ENCODE data around the gene PSMC3.

The PSMC3 gene

DNA sequence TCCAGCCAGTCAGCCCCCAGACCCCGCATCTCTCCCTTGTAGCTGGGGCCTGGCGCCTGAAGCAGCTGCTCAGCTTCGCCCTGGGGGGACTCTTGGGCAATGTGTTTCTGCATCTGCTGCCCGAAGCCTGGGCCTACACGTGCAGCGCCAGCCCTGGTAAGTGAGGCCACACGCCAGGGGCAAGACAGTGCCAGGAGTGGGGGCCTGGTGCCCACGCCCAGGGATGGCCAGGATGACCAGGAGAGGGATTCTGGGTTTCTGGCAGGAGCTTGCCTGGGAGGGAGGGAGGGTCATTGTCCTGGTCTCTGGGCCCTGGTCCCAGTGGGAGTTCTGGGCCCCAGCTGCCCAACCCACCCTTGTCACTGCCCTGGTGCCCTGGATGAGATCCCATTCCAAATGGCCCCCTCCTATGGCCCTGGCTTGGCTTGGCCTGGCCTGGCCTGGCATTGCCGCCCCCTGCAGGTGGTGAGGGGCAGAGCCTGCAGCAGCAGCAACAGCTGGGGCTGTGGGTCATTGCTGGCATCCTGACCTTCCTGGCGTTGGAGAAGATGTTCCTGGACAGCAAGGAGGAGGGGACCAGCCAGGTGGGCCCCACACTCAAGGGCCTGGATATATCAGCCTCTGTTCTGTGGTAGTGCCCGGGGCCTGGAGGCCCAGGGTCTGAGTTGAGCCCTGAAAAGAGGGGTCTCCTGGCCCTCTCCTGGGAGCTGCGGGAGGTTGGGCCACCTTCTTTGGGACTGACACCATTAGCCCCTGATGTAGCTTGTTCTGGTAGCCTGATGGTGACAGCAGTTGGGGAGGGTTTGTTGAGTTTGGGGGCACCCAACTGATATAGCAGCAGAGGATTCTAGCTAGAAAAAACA lies 14.1 kb downstream of the PSMC3 start:
- DNase-seq = no peak

DNA sequence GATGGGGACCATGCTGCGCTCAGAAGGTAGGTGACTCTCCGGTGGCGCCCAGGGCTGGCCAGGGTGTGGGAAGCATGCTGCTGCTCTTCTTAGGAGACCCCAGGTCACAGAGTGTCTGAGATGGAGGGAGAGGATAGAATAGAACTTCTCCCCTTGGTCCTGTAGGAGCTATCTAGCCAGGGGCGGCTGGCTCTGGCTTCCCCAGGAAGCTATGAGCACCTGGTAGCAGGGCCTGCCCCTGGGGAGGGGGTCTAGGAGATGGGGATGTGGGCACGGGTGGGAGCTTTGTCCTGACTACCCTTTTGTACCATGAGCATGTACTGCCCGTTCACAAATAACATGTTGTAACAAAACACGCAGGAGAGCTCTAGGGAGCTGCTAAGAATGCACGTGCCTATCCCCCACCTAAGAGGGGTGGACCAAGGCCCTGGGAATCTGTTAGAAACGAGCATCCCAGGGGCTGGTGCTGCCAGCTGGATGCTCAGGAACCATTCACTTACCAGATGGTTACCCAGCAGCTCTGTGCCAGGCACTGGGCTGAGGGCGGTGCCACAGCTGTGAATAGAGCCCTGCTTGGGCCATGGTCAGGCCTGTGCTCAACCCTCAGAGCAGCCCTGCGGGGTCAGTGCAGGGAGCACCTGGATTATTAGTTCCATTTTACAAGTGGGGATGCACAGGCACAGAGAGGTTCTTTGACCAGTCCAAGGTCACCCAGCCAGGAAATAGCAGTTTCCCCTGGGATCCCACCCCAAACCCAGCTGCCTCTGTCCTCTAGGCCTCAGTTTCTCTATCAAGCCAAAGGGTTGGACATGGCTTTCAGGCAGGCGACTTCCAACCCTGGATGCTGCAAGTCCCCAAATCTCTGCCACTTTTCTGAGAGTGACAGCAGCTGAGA lies 15.6 kb downstream of the PSMC3 start:
- DNase-seq = no peak

DNA sequence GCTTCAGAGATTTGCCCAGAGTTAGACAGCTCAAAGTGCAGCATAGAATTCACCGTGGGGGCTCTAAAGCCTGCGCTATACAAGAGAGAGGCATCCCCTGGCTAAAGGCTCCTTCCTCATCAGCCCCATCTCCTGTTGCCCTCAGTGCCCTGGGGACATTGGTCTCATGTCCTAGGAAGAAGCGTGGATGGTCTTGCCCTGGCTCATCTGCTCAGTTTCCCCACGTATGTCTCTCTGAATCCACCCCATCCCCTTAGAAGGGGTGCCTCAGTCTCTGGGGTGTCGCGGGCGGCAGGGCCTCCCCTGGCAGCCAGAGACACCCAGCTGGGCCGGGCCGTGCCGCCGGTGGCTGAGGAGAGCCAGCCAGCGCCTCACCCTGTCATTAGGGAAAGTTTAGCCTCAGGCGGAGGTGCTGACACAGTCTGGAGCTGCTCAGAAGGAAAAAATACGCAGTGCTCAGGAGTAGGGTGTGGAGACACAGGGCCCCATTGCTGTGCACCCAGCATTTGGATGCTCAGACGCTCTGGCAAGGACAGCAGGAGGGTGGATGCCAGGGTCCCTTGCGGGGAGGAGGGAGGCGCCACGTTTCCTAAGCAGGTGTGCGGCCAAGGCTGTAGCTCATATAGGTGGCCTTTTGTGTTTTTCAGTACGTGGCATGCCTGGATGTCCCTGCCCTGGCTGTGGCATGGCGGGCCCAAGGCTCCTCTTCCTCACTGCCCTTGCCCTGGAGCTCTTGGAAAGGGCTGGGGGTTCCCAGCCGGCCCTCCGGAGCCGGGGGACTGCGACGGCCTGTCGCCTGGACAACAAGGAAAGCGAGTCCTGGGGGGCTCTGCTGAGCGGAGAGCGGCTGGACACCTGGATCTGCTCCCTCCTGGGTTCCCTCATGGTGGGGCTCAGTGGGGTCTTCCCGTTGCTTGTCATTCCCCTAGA lies 16.5 kb downstream of the PSMC3 start:
- no peak for DNase-seq

DNA sequence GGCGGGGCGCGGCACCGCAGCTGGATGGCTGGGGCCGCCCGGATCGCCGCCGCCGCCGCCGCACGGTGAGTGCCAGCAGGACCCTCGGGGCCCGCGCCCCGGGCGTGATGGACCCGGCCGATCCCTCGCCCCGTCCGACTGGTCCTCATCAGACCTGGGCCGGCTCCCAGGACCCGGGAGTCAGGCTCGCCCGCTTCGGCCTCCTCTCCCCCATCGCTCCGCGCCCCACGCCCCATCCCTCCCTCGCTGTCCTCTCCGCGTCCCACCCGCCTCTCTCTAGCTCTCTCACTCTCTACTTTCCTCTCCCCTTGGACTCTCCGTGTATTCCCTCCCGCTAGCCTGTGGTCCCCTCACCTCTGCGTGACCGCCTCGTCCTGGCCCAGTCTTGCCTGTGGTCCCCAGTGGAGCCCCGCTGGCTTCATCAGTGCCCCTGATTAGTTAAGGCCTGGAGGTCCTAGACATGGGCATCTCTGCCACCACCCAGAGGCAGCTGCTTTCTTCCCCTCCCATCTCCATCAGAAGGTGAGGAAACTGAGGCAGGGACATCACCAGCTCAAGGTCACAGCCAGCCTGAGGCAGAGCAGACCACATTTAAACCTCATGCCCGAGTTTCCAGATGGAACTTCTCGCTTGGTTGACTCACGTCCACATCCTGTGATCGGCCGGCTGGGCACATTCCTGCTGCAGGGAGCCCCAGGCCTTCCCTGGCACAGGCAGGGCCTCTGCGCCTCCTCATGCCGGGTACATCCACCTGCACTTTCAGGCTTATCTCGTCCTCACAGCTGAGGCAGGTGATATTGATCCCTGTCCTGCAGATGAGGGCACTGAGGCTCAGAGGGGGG lies 17.4 kb downstream of the PSMC3 start:
- no peak for DNase-seq

DNA sequence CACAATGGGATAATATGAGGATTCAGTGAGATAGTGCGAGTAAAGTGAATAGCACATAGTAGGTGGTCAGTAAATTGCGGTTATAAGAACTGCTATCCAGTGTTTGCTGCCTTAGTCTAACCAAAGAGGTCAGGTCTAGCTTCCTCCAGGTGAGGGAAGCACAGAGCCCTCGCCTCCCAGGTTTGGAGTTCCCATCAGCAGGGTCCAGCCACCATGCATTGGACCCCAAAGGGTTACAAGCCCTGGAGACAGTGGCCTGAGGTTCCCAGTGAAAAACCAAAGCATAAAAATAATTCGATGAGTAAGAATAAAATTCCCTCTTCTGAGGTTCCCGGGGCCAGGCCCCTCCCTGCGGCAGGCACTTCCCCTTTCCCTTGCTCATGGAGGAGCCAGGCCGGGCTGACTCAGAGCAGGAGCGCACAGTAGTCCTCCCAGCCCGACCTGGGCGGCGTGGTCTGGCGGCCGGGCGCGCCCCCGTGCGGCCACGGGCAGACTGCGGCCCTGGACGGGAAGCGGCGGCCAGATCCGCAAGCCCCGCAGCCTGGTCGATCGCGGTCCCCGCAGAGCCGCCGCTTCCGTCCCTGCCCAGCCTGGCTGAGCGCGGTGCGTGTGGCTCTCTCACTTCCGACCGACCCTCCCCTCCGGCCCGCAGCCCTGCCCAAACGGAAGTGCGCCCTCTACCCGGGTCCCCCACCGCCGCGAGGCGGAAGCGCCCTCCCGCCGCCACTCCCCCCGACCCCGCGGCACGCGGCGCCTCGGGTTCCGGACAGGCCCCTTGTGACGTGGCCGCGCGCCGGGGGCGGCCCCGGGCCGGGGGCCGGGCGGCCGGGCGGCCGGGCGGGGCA lies 18.3 kb downstream of the PSMC3 start, which contains the start of gene SLC39A13:
SLC39A13 (plus strand) TSS at position 845 of the 845 bp plus-strand sequence. CDS start 1,505 bp downstream, outside the sequence.
- peak; percentile 4 for DNase-seq

DNA sequence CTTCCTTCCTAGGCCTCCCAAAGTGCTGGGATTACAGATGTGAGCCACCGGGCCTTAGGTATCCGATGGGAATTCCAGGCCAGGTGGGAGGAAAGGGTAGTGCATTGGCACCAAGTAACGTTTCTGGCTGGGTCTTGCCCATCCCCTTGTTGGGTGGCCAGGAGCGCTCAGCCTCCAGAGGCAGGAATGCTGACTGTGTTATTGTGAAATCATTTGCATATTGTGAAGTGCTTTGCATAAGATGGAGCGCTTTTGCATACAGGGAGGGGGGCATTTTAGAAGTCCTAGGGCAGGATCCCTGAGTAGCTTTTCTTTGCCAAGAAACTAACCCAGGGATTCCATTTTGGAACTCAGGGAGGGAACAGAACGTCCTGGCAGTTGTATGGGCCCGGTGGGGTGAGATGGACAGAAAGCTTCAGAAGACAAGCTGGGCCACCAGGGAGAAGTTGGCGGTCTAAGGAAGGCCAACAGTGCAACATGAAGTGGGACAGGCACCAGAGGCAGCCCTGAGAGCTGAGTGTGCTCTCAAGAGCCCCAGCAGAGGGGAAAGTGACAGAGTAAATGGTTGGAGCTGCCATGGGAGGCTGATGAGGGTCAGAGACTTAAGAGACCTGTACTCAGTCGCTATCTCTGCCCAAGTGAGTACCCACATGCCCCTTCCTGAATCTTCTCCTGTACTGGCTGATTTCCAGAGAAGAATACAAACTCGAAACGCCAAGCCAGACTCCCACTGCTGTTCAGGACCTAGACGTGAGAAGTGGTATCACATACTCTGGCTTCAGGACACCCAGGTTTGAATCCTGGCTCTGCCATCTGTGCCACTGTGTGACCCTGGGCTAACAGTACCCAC lies 19.1 kb downstream of the PSMC3 start:
- no peak for DNase-seq

DNA sequence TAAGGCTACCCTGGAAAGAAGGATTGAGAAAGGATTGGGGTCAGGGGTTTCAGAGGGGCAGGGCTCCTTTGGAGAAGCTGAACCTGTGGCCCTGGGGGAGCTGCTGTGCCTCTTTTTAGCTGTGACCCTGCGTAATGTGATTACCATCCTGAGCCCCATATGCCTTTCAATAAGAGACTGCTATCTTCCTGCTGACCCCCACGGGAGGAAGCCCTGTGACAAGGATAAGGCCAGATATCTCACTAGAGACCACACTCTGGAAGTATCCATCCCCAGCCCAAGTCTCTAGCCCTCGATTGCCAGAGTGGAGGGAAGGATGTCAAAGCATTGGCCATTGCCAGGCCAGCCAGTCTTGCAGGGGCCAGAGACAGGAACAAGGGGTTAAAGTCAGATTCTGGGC lies 22.7 kb downstream of the PSMC3 start:
- no peak for DNase-seq

DNA sequence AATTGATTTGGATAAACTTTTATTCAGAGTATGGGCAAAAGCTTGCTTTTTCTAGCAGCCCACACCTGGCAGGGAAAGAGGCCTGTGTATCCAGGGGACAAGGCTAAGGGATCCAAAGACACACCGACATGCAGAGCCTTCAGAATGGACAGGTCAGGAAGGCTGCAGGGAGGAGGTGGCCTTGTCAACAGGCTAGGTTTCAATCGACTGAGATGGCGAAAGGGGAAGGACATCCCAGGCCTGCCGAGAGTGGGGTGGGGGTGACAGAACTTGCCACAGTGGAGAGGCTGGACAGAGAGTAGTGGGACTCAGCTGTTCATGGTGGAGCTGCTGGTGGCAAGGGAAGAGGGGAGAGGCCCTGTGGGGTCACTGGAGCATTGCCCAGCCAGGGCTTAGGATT lies 23.1 kb downstream of the PSMC3 start:
- DNase-seq = no peak

DNA sequence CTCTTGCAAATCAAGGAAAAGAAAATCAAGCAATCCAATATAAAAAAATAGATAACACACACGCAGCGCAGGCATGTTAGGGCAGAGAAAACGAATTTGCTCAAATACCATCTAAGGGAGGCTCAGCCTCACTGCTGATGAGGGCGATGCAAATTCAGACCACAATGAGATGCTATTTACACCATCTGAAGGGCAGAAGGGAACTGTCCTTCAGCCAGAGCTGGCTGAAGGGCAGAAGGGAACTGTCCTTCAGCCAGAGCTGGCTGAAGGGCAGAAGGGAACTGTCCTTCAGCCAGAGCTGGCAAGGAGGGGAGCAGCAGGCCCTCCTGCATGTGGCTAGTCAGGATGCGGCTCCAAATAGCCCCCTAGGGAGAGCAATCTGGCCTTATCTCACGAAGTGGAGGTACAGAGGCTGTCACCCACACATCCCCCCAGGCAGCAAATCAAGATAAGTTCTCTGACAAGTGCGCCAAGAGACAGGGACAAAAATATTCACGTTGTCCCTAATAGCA lies 25.4 kb downstream of the PSMC3 start:
- no peak for DNase-seq

DNA sequence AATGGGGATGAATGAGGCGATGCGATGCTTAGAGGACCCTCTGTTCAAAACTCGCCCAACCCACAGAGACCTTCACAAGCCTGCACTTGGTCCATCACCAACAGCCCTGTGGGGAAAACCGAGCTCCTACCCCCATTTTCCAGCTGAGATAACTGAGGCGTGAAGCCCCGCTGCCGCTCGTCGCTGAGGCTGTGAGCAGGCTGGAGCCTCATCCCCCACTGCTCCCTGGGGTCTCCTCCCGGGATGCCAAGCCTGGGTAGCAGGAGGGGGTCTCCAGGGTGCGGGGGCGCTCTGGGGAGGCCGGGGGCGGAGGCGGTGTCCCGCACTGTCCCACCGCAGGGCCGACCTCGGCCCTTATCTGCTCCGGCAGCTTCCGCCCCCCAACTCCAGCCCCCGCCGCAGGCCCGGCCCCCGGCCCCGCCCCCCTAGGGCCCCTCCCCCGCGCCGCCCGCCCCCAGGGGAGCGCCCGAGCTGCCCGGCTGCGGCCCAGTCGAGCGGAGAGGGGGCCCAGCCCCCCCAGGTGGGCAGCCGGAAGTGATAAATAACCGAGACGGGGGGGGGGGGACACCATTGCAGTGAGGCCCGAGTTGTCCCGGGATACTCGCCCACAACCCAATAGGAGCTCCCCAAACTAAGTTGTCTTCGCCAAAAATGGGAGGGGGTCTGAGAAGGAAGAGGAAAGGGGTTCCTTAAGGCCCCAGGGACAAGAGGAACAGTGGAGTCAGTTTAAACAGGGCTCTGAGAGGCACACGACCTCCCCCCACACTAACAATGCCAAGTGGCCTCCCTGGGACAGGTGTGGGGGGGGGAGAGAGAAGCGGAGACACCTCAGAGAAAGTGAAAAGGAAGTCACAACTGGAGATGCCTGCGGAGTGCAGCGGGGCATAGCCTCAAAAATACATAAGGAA lies 26.1 kb downstream of the PSMC3 start:
- DNase-seq = no peak

DNA sequence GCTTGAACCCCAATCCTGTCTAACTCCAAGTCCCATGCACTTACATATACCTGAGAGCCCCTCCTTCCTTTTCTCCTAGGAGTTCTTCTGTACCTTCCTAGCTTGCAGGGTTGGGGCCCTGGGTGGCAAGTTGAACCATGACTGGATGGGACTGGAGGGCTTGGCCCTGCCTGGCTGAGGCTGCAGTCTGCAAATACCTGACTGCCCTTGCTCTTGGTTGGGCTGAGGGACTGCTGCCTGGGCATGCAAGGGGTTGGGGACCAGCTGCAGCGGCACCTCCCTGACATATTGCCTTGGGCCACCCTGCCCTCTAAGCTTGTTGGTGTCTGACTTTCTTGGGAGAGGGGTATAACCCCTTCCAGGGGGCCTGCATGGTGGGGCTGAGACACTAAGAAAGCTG lies 27.7 kb downstream of the PSMC3 start:
- DNase-seq = no peak

DNA sequence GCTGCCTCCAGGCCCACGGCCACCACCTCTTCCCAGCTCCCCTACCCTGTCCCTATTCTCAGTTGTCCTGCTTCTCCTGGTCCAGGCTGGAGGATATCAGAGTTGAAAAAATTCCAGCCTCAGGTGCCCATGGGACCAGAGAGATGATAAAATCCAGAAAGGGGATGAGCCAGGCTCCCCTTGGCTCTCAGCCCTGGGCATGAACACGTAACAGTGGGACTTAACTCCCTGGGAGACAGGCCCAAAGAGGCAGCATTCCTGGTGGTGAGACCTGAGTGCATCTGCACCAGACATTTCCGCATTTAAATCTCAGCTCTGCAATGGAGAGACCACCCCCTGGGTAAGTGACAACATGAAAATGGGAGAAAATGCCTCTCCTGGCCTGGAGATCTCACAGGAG lies 28.2 kb downstream of the PSMC3 start:
- no peak for DNase-seq

DNA sequence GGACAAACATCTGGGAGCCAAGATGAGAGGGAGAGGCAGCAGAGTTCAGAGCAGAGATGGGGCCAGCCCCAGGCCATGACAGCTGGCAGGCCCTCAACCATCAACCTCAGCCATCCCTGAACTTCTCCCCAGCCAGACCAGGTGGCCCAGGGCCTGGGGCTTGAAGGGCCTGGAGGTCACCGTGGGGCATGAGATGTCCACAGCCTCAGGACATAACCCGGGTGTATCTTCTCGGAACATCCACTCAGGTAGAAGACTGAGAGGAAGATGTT lies 30.3 kb downstream of the PSMC3 start:
- DNase-seq = no peak

DNA sequence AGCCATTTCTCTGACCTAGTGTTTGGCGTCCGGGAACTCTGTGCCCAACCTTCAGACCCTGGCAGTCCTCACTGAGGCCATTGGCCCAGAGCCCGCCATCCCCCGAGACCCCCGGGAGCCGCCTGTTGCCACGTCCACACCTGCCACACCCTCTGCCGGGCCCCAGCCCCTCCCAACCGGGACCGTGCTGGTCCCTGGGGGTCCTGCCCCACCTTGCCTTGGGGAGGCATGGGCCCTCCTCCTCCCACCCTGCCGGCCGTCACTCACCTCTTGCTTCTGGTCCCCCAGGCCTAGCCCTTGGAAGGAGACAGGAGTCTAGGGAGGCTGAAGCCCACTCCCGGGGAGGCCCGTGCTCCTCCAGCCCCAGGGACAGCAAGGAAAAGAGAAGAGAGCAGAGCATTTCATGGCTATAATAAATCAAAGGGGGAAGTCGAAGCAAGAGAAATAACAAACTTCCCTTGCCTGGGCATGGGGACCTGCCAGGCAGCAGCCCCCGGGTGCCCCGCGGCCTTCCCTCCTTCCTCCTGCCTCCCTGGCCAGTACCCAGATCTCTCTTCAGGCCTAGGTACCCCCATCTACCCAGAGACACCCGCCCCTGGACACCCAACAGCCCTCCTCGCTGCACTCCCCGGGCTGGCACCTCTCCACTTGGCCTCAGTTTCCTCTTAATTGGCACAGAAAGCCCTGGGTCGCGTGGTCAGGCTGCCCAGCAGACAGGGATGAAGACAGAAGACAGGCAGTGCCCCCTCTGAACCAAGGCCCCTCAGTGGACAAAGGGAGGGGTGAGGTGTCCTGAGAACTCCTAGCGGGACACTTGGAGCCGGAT lies 30.8 kb downstream of the PSMC3 start:
- DNase-seq = no peak

DNA sequence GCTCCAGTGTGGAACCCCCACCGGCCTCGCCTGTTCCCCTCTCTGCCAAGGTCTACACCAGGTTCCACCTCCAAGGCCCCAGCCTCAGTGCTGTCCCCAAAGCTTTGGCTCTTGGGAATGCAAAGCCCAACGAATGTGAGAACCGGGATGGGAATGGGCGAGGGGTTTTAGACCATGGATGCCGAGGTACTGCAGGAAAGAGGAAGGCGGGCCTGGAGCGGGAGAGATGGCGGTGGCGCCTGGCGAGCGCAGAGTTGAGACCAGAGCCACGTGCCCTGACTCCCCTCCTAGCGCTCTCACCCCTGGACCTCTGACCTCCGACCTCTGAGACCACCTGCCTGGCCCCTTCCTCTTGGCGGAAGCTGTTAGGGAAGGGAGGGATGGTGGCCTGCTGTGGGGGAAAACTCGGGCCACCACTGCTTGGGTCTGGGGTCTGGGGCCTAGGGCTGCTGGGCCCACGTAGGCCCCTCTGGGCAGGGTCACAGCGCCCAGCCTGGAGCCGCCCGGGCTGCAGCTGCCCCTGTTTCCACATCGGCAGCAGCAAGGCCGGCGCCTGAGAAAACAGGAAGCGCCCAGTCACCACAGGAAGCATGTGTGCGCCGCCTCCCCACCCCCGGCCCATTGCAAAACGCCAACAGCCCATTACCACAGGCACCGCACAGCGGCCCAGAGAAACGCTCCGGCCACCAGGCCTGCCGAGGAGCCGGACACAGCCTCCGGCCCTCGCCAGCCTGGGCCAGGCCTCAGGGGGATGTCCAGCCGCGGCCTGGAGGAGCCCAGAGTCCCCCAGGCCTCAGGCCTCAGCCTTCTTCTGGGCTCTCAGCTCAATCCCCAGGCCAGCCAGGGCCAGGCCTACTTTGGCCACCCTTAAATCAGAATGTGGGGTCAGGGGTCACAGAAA lies 31.7 kb downstream of the PSMC3 start:
- no peak for DNase-seq

DNA sequence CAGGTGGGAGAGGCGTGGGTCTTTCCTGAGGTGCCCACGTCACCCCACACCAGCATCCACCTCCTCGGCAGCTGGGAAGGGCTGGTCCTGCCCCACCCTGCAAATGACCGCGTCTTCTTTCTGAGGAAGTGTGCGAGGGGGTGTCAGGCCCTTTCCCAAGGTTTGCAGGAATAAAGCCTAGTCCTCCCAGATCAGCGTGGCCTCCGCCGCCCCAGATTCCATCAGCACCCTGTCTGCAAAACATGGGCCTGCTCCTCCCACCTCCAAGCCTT lies 32.3 kb downstream of the PSMC3 start:
- DNase-seq = no peak
